ENCODE data around the gene SLX4IP. TPM values are rescaled to one million over a fixed set of nuclear protein-coding genes. Genes with fewer than 3 reads are reported as not detected.

SLX4IP gene
- total and polyA plus RNA-seq, 2 of the 13 experiments (the other 11 are each of a cell fraction or from before 2014, with no cell fraction given) = 3.6 to 7.3 TPM

- TF ChIP-seq ZNF609 (CRISPR knock-in tag; IDR thresholded peaks at IDR 0.05; ENCODE audit: borderline replicate concordance) (peak; percentile 88; the same call in 1 of the 2 replicates), ZNF274 (CRISPR knock-in tag; IDR thresholded peaks at IDR 0.05) (peak; percentile 51; the same call in 1 of the 2 replicates), ZNF230 (CRISPR knock-in tag; IDR thresholded peaks at IDR 0.05) (no peak), RFXAP (CRISPR knock-in tag; IDR thresholded peaks at IDR 0.05; ENCODE audit: borderline replicate concordance) (peak; percentile 89; the same call in 1 of the 2 replicates), GATAD1 (CRISPR knock-in tag; IDR thresholded peaks at IDR 0.05) (peak; percentile 84), ZSCAN21 (CRISPR knock-in tag; IDR thresholded peaks at IDR 0.05; ENCODE audit: borderline replicate concordance) (peak; percentile 99), DNMT3B (CRISPR knock-in tag; conservative IDR thresholded peaks at IDR 0.05) (peak; percentile 97), ETV6 (CRISPR knock-in tag; conservative IDR thresholded peaks at IDR 0.05) (0 out of 2 replicates have a peak, but pooled peaks have one; percentile 51), EEA1 (CRISPR knock-in tag; IDR thresholded peaks at IDR 0.05; ENCODE audit: borderline replicate concordance) (peak; percentile 54; the same call in 1 of the 2 replicates), MYC (CRISPR knock-in tag; IDR thresholded peaks at IDR 0.05; ENCODE audit: borderline replicate concordance) (peak; percentile 98), XBP1 (CRISPR knock-in tag; IDR thresholded peaks at IDR 0.05) (no peak), THAP9 (CRISPR knock-in tag; IDR thresholded peaks at IDR 0.05; ENCODE audit: borderline replicate concordance) (peak; percentile 33; the same call in 1 of the 2 replicates), IRF2 (CRISPR knock-in tag; IDR thresholded peaks at IDR 0.05) (peak; percentile 99), CCDC6 (CRISPR knock-in tag; IDR thresholded peaks at IDR 0.05) (peak; percentile 53; the same call in 1 of the 2 replicates), SRY (CRISPR knock-in tag; IDR thresholded peaks at IDR 0.05) (peak; percentile 65; the same call in 1 of the 2 replicates), HOXA3 (CRISPR knock-in tag; IDR thresholded peaks at IDR 0.05) (peak; percentile 94; the same call in 1 of the 2 replicates), TFDP1 (CRISPR knock-in tag; IDR thresholded peaks at IDR 0.05; ENCODE audit: borderline replicate concordance) (peak; percentile 72; the same call in 1 of the 2 replicates), KDM1A (CRISPR knock-in tag; IDR thresholded peaks at IDR 0.05) (peak; percentile 96), ZNF776 (CRISPR knock-in tag; IDR thresholded peaks at IDR 0.05) (no peak), MEIS1 (CRISPR knock-in tag; IDR thresholded peaks at IDR 0.05; ENCODE audit: borderline replicate concordance) (peak; percentile 94)
Observed at GRCh38 chr20:10603971-10604864, 169.1 kb downstream of the SLX4IP start (continued).
